Measurements from ENCODE around the gene PRSS8. TPM values are rescaled to one million over a fixed set of nuclear protein-coding genes. Genes with fewer than 3 reads are reported as not detected.

Gene PRSS8
- total RNA-seq, 1 donor from 2014 or later = 53.6 TPM

DNA sequence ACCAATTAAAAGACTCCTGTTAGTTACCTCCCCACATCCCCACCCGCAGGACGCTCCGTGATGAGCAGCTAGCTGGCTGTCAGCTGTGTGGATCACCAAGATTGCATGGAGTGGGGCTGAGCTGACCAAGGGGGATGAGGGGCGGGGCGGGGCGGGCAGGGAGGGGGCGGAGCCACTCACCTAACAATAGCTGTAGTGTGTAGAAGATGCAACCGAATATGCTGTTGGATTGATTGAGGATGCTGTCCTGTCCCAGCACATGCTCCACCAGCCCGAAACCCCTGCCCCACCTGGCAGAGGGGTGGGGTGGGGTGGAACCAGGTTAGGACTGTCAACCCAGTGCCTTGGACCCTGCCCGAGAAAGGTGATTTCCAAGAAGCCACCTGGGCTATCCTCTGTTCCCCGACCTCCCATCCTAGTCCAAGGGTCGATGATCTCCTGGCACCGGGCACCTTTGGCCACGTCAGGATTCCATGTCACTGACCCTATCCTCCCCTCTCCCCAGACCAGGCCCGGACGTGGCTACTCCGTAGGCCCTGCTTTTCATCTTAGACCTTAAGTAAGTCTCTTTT lies 42.3 kb downstream of the PRSS8 start:
- TF ChIP-seq, protein P1, sequence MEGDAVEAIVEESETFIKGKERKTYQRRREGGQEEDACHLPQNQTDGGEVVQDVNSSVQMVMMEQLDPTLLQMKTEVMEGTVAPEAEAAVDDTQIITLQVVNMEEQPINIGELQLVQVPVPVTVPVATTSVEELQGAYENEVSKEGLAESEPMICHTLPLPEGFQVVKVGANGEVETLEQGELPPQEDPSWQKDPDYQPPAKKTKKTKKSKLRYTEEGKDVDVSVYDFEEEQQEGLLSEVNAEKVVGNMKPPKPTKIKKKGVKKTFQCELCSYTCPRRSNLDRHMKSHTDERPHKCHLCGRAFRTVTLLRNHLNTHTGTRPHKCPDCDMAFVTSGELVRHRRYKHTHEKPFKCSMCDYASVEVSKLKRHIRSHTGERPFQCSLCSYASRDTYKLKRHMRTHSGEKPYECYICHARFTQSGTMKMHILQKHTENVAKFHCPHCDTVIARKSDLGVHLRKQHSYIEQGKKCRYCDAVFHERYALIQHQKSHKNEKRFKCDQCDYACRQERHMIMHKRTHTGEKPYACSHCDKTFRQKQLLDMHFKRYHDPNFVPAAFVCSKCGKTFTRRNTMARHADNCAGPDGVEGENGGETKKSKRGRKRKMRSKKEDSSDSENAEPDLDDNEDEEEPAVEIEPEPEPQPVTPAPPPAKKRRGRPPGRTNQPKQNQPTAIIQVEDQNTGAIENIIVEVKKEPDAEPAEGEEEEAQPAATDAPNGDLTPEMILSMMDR (conservative IDR thresholded peaks at IDR 0.05; ENCODE audit: low read depth, low read length) = no peak
- no peak for DNase-seq (ENCODE audit: low read depth)
- peak overlapping the region; percentile 98 for H3K4me3 ChIP-seq (ENCODE audit: low read depth, low read length)

DNA sequence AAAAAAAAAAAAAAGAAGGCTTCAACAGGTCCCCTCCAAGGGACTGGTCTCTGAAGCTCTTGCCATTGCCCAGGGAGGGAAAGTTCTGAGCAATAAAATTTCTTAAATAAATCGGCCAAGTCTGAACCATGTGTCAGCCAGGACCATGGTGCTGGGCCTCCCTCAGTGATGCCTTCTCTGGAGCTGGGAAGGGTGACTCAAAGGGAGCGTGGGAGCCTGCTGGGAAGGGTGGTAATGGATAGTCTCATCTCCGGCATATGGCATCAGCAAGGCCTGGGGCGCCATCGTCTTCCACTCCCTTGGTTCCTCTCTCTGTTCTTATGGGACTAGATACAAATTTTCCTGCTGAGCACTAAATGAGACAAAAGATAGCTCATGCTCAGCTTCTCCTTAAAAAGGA lies 43.2 kb downstream of the PRSS8 start:
- no peak for DNase-seq (ENCODE audit: low read depth)
- TF ChIP-seq, protein P1 (conservative IDR thresholded peaks at IDR 0.05; ENCODE audit: low read depth, low read length) = no peak
- H3K4me3 ChIP-seq (ENCODE audit: low read depth, low read length) = no peak overlapping the region

DNA sequence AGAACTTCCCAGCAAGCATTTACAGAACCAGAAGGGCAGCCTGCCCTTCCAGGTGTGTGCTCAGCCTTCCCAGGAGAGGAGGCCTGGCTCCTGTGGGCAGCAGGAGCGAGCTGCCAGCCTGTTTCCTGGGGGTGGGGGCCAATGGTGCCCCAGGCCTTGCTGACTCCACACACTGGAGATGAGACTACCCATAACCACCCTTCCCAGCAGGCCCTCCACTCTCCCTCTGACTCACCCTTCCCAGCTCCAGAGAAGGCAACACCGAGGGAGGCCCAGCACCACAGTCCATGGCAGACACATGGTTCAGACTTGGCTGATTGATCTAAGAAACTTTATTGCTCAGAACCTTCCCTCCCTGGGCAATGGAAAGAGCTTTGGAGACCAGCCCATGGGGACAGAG lies 45.0 kb downstream of the PRSS8 start:
- no peak for DNase-seq (ENCODE audit: low read depth)
- TF ChIP-seq, protein P1 (conservative IDR thresholded peaks at IDR 0.05; ENCODE audit: low read depth, low read length) = no peak
- no peak overlapping the region for H3K4me3 ChIP-seq (ENCODE audit: low read depth, low read length)

DNA sequence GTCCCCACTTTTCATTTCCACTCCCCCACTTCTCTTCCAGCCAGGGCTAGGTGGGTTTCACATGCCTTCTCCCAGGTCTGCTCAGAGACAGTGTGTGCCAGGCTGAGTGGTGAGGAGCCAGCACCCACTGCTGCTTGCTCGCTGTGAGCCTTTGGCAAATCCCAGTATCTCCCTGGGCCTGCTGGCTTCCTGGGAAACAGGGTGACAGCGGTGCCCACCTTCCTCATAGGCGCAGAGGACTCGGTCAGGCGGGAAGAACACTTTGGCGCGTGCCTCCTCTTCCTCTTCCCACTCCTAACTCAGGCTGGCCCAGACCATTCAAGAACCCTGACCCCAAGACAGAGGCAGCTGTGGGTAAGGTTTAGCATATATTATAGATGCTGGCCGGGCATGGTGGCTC lies 46.3 kb downstream of the PRSS8 start:
- no peak overlapping the region for H3K4me3 ChIP-seq (ENCODE audit: low read depth, low read length)
- TF ChIP-seq, protein P1 (conservative IDR thresholded peaks at IDR 0.05; ENCODE audit: low read depth, low read length) = no peak
- no peak for DNase-seq (ENCODE audit: low read depth)

DNA sequence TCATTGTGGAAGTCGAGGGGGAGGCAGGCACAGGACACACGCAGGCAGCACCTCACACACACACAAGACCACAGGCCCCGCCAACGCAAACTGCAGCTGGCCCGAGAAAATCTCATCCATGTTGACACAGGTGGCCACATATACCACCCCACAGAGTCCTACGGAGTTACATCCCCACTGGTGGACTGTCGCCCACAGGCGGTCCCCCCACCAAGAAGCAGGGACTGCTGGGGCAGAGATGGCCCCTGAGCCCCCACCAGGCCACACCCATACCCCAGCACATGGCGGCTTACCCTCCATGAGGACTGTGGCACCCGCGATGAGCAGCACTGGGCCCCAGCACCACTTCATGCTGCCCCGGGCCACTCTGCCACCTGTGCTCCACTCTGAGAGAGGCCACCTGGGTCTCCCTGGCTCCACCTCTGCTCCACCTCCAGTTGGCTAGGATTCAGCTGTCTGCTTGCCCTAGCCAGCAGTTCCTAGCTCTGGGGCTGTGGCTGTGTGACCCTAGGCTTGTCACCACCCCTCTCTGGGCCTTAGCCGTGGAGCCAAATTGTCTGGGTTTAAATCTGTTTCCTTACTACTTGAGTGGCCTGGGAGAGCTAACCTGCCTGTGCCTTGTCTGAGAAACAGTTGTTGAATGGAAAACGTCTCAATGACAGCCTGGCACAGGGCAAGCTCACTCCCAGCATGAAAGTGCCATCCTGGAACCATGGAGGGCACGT lies 46.9 kb downstream of the PRSS8 start, which contains the start of gene PRSS53:
TSS of gene PRSS53 (minus strand) at position 485 of the 725 bp plus-strand sequence. CDS start at position 351, 134 bp downstream.
- H3K4me3 ChIP-seq (ENCODE audit: low read depth, low read length) = no peak within 1 kb of the TSS
- no peak for DNase-seq (ENCODE audit: low read depth)
- TF ChIP-seq, protein P1 (conservative IDR thresholded peaks at IDR 0.05; ENCODE audit: low read depth, low read length) = no peak

DNA sequence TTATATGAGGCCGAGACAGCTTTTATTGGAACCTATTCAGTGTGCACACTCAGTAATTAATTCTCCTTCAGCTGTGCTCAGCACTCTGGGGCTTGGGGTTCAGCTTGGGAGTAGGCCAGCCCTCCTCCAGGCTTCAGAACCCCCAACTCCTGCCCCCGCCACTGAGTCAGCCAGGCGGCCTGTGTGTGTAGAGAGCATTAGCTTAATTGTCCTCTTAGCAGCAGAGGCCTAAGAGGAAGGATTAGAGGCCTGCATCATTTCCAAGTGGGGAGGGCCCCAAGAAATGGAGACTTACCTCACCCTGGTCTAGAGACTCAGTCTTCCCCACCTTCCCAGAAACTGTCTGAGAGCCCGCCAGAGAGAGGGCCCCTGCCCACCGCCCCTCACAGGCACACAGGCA lies 47.6 kb downstream of the PRSS8 start:
- TF ChIP-seq, protein P1 (conservative IDR thresholded peaks at IDR 0.05; ENCODE audit: low read depth, low read length) = no peak
- no peak overlapping the region for H3K4me3 ChIP-seq (ENCODE audit: low read depth, low read length)
- DNase-seq (ENCODE audit: low read depth) = no peak

DNA sequence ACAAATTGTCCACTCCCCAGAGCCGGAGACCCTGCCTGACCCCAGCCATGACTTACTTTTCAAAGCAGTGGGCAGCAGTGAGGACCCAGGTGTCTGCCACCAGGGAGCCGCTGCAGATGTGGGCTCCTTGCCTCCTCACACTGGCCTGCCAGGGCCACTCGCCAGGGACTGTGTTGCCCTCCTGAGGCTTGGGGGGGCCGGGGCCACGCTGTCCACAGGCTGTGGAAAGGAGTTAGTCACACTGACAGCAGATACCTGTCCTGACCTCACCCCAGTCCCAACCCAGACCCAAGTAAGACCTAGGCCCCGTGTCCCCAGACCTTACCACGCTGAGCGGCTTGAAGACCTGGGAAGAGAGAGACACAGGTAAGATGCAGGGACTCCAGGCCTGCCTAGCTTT lies 48.0 kb downstream of the PRSS8 start:
- TF ChIP-seq, protein P1 (conservative IDR thresholded peaks at IDR 0.05; ENCODE audit: low read depth, low read length) = no peak
- no peak overlapping the region for H3K4me3 ChIP-seq (ENCODE audit: low read depth, low read length)
- no peak for DNase-seq (ENCODE audit: low read depth)
